C4-2B (cell line): ENCODE measurements around the gene RAB11FIP4.

Experiments used
- ZFX ChIP-seq: fragments of 450-650 bp; IDR thresholded peaks from 2 replicates; pipeline ENCODE4 v1.6.1; 2017
- TF ChIP-seq, protein P1 (sequence below): fragments of 450-650 bp; conservative IDR thresholded peaks from 2 replicates; pipeline ENCODE4 v1.5.1; 2017; ENCODE audit warnings: mild to moderate bottlenecking

DNA sequence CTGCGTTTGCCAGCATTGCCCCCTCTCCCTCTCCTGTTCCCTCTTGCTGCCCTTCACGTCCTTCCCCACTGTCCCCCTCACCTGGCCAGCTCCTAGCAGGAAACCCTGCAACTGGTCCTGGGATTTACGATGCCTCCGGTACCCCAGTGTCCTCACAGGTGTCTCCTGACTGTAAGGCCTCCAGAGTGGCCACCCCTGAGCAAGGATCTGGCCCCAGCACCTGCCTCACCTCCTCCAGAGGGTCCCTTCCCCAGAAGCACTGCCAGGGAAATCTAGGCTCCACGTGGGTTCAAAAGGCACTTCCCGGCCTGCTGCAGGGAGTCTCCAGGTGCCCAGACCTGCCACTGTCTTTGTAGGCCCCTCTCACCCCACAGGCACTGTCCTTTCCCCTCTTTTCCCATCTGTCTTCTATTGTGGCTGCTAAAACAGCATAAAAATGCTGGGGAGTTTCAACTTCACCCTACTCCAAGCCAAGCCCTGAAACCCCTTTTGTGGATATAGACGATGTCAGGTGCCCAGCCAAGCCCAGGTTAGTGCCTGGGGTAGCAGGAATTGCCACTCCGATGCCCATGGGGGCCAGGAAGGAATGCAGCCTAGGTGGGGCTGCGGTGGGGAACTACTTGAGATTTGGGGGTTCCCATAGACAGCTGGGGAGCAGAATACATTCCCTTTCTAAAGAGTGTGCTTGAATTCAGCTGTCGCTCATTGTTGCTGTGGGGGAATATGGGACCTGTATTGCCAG is 25.7 kb downstream of the RAB11FIP4 start:
- TF ChIP-seq, protein P1, sequence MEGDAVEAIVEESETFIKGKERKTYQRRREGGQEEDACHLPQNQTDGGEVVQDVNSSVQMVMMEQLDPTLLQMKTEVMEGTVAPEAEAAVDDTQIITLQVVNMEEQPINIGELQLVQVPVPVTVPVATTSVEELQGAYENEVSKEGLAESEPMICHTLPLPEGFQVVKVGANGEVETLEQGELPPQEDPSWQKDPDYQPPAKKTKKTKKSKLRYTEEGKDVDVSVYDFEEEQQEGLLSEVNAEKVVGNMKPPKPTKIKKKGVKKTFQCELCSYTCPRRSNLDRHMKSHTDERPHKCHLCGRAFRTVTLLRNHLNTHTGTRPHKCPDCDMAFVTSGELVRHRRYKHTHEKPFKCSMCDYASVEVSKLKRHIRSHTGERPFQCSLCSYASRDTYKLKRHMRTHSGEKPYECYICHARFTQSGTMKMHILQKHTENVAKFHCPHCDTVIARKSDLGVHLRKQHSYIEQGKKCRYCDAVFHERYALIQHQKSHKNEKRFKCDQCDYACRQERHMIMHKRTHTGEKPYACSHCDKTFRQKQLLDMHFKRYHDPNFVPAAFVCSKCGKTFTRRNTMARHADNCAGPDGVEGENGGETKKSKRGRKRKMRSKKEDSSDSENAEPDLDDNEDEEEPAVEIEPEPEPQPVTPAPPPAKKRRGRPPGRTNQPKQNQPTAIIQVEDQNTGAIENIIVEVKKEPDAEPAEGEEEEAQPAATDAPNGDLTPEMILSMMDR = no peak
- no peak for TF ChIP-seq ZFX
